Measurements from ENCODE around the gene C2CD2L. TPM values are rescaled to one million over a fixed set of nuclear protein-coding genes. Genes with fewer than 3 reads are reported as not detected.
"Not testable (repeated sequence)": the region's sequence is repeated elsewhere in the genome, so short reads cannot be mapped to it uniquely, and the experiment has no call there.

C2CD2L gene
- total RNA-seq, 6 experiments from 2014 or later = 10.0 to 13.5 (median 10.8) TPM

- H3K27me3 Mint-ChIP-seq (ENCODE audit: insufficient read depth) = peaks cover 32% of the 10 kb centered on the region
- no peak for DNase-seq
- H3K4me1 Mint-ChIP-seq (ENCODE audit: low read depth) = no peaks in the 10 kb centered on the region
- no peak overlapping the region for H3K4me3 Mint-ChIP-seq
- H3K36me3 Mint-ChIP-seq (ENCODE audit: low read depth) = no peaks in the 10 kb centered on the region
- no peak overlapping the region for H3K27ac Mint-ChIP-seq
- TF ChIP-seq CTCF (IDR thresholded peaks at IDR 0.05) = no peak
- H3K9me3 Mint-ChIP-seq = no peaks in the 10 kb centered on the region
Observed at GRCh38 chr11:119160151-119160550, 53.0 kb downstream of the C2CD2L start.

DNA sequence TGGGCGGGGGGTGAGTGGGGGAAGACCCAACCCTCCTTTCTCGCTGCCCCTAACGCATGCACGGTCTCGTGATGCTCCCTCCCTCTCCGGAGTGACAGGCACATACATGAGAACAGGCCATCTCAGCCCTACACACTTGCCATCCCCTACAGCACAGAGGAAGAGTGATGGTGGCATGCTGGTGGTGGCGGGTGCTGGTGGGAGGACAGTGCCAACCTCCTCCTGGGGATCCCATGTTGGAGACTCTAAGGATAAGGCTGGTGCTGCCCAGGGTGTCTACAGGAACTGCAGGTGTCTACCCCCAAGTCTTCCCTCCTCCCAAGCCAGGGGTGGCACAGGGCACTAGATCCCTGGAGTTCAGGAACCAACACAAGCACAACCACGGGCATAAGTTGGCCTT, 54.7 kb downstream of the C2CD2L start:
- TF ChIP-seq CTCF (IDR thresholded peaks at IDR 0.05) = no peak
- no peak overlapping the region for H3K4me3 Mint-ChIP-seq
- no peaks in the 10 kb centered on the region for H3K9me3 Mint-ChIP-seq
- peaks cover 23% of the 10 kb centered on the region for H3K27me3 Mint-ChIP-seq (ENCODE audit: insufficient read depth)
- H3K27ac Mint-ChIP-seq = no peak overlapping the region
- H3K36me3 Mint-ChIP-seq (ENCODE audit: low read depth) = no peaks in the 10 kb centered on the region
- H3K4me1 Mint-ChIP-seq (ENCODE audit: low read depth) = peaks cover 8% of the 10 kb centered on the region
- no peak for DNase-seq

GRCh38 chr11:119166368-119167076, 59.4 kb downstream of the C2CD2L start:
- Mint-ChIP-seq H3K9me3 (no peaks in the 10 kb centered on the region), H3K27me3 (ENCODE audit: insufficient read depth) (peaks cover 4% of the 10 kb centered on the region), H3K4me1 (ENCODE audit: low read depth) (peaks cover 24% of the 10 kb centered on the region), H3K27ac (peak overlapping the region; percentile 55), H3K4me3 (no peak overlapping the region), H3K36me3 (ENCODE audit: low read depth) (no peaks in the 10 kb centered on the region)
- peak; percentile 38 for DNase-seq
- TF ChIP-seq CTCF (IDR thresholded peaks at IDR 0.05) = no peak

- not testable (repeated sequence) for DNase-seq; H3K4me3 Mint-ChIP-seq; H3K27me3 Mint-ChIP-seq (ENCODE audit: insufficient read depth); H3K36me3 Mint-ChIP-seq (ENCODE audit: low read depth); H3K9me3 Mint-ChIP-seq
- Mint-ChIP-seq H3K27ac (peak overlapping the region; percentile 55; the same call in 1 of the 2 replicates), H3K4me1 (ENCODE audit: low read depth) (peaks cover 26% of the 10 kb centered on the region)
Observed at GRCh38 chr11:119167077-119167458, 59.9 kb downstream of the C2CD2L start.

DNA sequence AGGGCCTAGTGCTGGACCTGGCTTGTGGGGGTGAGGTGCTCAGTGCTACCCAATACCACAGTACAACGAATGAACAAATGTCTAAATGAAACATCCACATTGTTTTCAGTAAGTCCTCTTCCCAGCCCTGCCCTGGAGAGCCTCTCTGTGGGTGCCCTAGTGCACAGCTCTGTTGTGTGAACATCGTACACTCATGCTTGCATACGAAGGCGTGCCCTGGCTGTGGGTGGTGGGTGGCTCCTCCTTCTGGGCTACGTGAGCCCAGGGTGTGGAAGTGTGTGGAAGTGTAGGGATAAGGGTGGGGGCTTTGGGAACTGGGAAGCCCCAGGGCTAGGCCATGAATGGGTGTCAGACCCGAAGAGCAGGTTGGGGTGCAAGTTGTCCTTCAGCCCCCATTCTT, 60.8 kb downstream of the C2CD2L start:
- Mint-ChIP-seq H3K27me3 (ENCODE audit: insufficient read depth) (peaks cover 1% of the 10 kb centered on the region), H3K27ac (peak overlapping the region; percentile 57; the same call in 1 of the 2 replicates), H3K4me1 (ENCODE audit: low read depth) (peaks cover 31% of the 10 kb centered on the region), H3K36me3 (ENCODE audit: low read depth) (no peaks in the 10 kb centered on the region), H3K4me3 (peak overlapping the region; percentile 62), H3K9me3 (no peaks in the 10 kb centered on the region)
- DNase-seq = no peak
- TF ChIP-seq CTCF (IDR thresholded peaks at IDR 0.05) = no peak

Other genes with a start within 250 kb of the C2CD2L start
- under 1 TPM in 1 of 6 experiments, not detected in 5; 0.06 TPM for gene CXCR5, start 223.5 kb upstream of the C2CD2L start, total RNA-seq (2021; fragmentation: NEBNext Ultra II Directional; extraction: Animal tissue kit (Norgen Biotek cat#: 25700))
- 100 to 1,000 TPM; 120 to 135 (median 127) TPM for gene BCL9L, start 181.4 kb upstream of the C2CD2L start, total RNA-seq (2021; fragmentation: NEBNext Ultra II Directional; extraction: Animal tissue kit (Norgen Biotek cat#: 25700))
- under 1 TPM in 4 of 6 experiments, not detected in 2; 0.19 to 0.83 (median 0.29) TPM for gene UPK2, start 151.0 kb upstream of the C2CD2L start, total RNA-seq (2021; fragmentation: NEBNext Ultra II Directional; extraction: Animal tissue kit (Norgen Biotek cat#: 25700))
- gene FOXR1, start 135.6 kb upstream of the C2CD2L start, total RNA-seq (2021; fragmentation: NEBNext Ultra II Directional; extraction: Animal tissue kit (Norgen Biotek cat#: 25700)) = not detected
- 10 to 100 TPM; 15.5 to 19.1 (median 17.0) TPM for gene CENATAC, start 109.2 kb upstream of the C2CD2L start, total RNA-seq (2021; fragmentation: NEBNext Ultra II Directional; extraction: Animal tissue kit (Norgen Biotek cat#: 25700))
- 100 to 1,000 TPM; 699 to 981 (median 857) TPM for gene RPS25, start 89.0 kb upstream of the C2CD2L start, total RNA-seq (2021; fragmentation: NEBNext Ultra II Directional; extraction: Animal tissue kit (Norgen Biotek cat#: 25700))
- gene TRAPPC4, start 88.6 kb upstream of the C2CD2L start, total RNA-seq (2021; fragmentation: NEBNext Ultra II Directional; extraction: Animal tissue kit (Norgen Biotek cat#: 25700)) = 10 to 100 TPM; 71.7 to 92.6 (median 81.4) TPM
- 10 to 100 TPM in 3 of 6 experiments, 1 to 10 TPM in 3; 7.1 to 12.0 (median 10.3) TPM for gene SLC37A4, start 76.5 kb upstream of the C2CD2L start, total RNA-seq (2021; fragmentation: NEBNext Ultra II Directional; extraction: Animal tissue kit (Norgen Biotek cat#: 25700))
- gene HYOU1, start 50.1 kb upstream of the C2CD2L start, total RNA-seq (2021; fragmentation: NEBNext Ultra II Directional; extraction: Animal tissue kit (Norgen Biotek cat#: 25700)) = 100 to 1,000 TPM; 141 to 180 (median 163) TPM
- gene VPS11, start 39.5 kb upstream of the C2CD2L start, total RNA-seq (2021; fragmentation: NEBNext Ultra II Directional; extraction: Animal tissue kit (Norgen Biotek cat#: 25700)) = 10 to 100 TPM; 27.4 to 31.4 (median 27.8) TPM
- gene HMBS, start 22.5 kb upstream of the C2CD2L start, total RNA-seq (2021; fragmentation: NEBNext Ultra II Directional; extraction: Animal tissue kit (Norgen Biotek cat#: 25700)) = 10 to 100 TPM; 31.1 to 45.6 (median 41.9) TPM
- 10 to 100 TPM; 40.5 to 52.5 (median 49.1) TPM for gene DPAGT1, start 5.5 kb upstream of the C2CD2L start, total RNA-seq (2021; fragmentation: NEBNext Ultra II Directional; extraction: Animal tissue kit (Norgen Biotek cat#: 25700))
- 10 to 100 TPM in 4 of 6 experiments, 1 to 10 TPM in 2; 9.9 to 13.4 (median 11.3) TPM for gene HINFP, start 14.2 kb downstream of the C2CD2L start, total RNA-seq (2021; fragmentation: NEBNext Ultra II Directional; extraction: Animal tissue kit (Norgen Biotek cat#: 25700))
- under 1 TPM; 0.05 to 0.50 (median 0.18) TPM for gene ABCG4, start 41.7 kb downstream of the C2CD2L start, total RNA-seq (2021; fragmentation: NEBNext Ultra II Directional; extraction: Animal tissue kit (Norgen Biotek cat#: 25700))
- gene NLRX1, start 61.4 kb downstream of the C2CD2L start, total RNA-seq (2021; fragmentation: NEBNext Ultra II Directional; extraction: Animal tissue kit (Norgen Biotek cat#: 25700)) = 10 to 100 TPM; 11.8 to 14.5 (median 12.9) TPM
- not detected for gene NHERF4, start 78.1 kb downstream of the C2CD2L start, total RNA-seq (2021; fragmentation: NEBNext Ultra II Directional; extraction: Animal tissue kit (Norgen Biotek cat#: 25700))
- gene CBL, start 99.0 kb downstream of the C2CD2L start, total RNA-seq (2021; fragmentation: NEBNext Ultra II Directional; extraction: Animal tissue kit (Norgen Biotek cat#: 25700)) = 10 to 100 TPM; 24.2 to 31.2 (median 26.1) TPM
- gene MCAM, start 209.8 kb downstream of the C2CD2L start, total RNA-seq (2021; fragmentation: NEBNext Ultra II Directional; extraction: Animal tissue kit (Norgen Biotek cat#: 25700)) = 1 to 10 TPM; 1.8 to 7.7 (median 6.9) TPM
- 10 to 100 TPM; 48.6 to 63.5 (median 52.7) TPM for gene RNF26, start 227.2 kb downstream of the C2CD2L start, total RNA-seq (2021; fragmentation: NEBNext Ultra II Directional; extraction: Animal tissue kit (Norgen Biotek cat#: 25700))
- gene C1QTNF5, start 233.5 kb downstream of the C2CD2L start, total RNA-seq (2021; fragmentation: NEBNext Ultra II Directional; extraction: Animal tissue kit (Norgen Biotek cat#: 25700)) = 10 to 100 TPM in 5 of 6 experiments, 1 to 10 TPM in 1; 8.2 to 16.1 (median 15.1) TPM
- not detected for gene MFRP, start 239.4 kb downstream of the C2CD2L start, total RNA-seq (2021; fragmentation: NEBNext Ultra II Directional; extraction: Animal tissue kit (Norgen Biotek cat#: 25700))

Data from HFFc6 (cell line).